HG03280 (cell line): Measurements from ENCODE around the gene TNFRSF6B.
"Not testable (repeated sequence)": the region's sequence is repeated elsewhere in the genome, so short reads cannot be mapped to it uniquely, and the experiment has no call there.

Source experiments
- ATAC-seq: cut with Tn5 transposase; IDR thresholded peaks from one replicate; pipeline ENCODE4 v1.9.1; 2021; ENCODE audit warnings: mild to moderate bottlenecking, moderate library complexity; ENCODE audit not compliant: unreplicated experiment

TNFRSF6B gene

GRCh38 chr20:63696628-63697356 lies at the start of gene TNFRSF6B:
TSS of gene TNFRSF6B (plus strand) at chr20:63696652. CDS start at chr20:63696768, 116 bp downstream.
- no peak for ATAC-seq

- no peak for ATAC-seq
These were observed 48.3 kb upstream of the TNFRSF6B start for GRCh38 chr20:63648190-63648589.

- ATAC-seq, result no peak
These were observed 47.4 kb upstream of the TNFRSF6B start for GRCh38 chr20:63648895-63649589.

- ATAC-seq, result not testable (repeated sequence)
These were observed 46.0 kb upstream of the TNFRSF6B start for GRCh38 chr20:63650486-63650885.

GRCh38 chr20:63651942-63652191 lies 44.6 kb upstream of the TNFRSF6B start:
- ATAC-seq, result no peak

- no peak for ATAC-seq
These were observed 44.1 kb upstream of the TNFRSF6B start for GRCh38 chr20:63652192-63652980.

- no peak for ATAC-seq
These were observed 43.1 kb upstream of the TNFRSF6B start, which contains the start of gene STMN3 for GRCh38 chr20:63653041-63653973. TSS of gene STMN3 (minus strand) at chr20:63653424. CDS start at chr20:63653345, 79 bp downstream.

- ATAC-seq, result no peak
These were observed 42.3 kb upstream of the TNFRSF6B start for GRCh38 chr20:63653974-63654668.

- ATAC-seq, result no peak
These were observed 41.2 kb upstream of the TNFRSF6B start for GRCh38 chr20:63655249-63655648.

GRCh38 chr20:63656451-63656850 lies 40.0 kb upstream of the TNFRSF6B start:
- ATAC-seq, result no peak

- ATAC-seq, result no peak
These were observed 39.1 kb upstream of the TNFRSF6B start for GRCh38 chr20:63657260-63657936.

- peak; percentile 82 for ATAC-seq
These were observed 38.3 kb upstream of the TNFRSF6B start, which contains the start of gene RTEL1 for GRCh38 chr20:63657937-63658748. TSS of gene RTEL1 (plus strand) at chr20:63658312. CDS start at chr20:63659403, 1,091 bp downstream.

- ATAC-seq, result no peak
These were observed 37.7 kb upstream of the TNFRSF6B start for GRCh38 chr20:63658749-63659187.

GRCh38 chr20:63659370-63659769 lies 37.1 kb upstream of the TNFRSF6B start:
- ATAC-seq, result no peak

- not testable (repeated sequence) for ATAC-seq
These were observed 36.3 kb upstream of the TNFRSF6B start for GRCh38 chr20:63660174-63660573.

GRCh38 chr20:63660622-63661021 lies 35.8 kb upstream of the TNFRSF6B start:
- no peak for ATAC-seq

GRCh38 chr20:63661108-63661507 lies 35.3 kb upstream of the TNFRSF6B start:
- ATAC-seq, result no peak
